Measurements from ENCODE around the gene VGLL4.
"Not testable (repeated sequence)": the region's sequence is repeated elsewhere in the genome, so short reads cannot be mapped to it uniquely, and the experiment has no call there.

VGLL4 gene

GRCh38 chr3:11606090-11606784 is 37.5 kb downstream of the VGLL4 start:
- no peak for DNase-seq (ENCODE audit: low read depth)

GRCh38 chr3:11605398-11605797 is 38.3 kb downstream of the VGLL4 start:
- DNase-seq (ENCODE audit: low read depth), result no peak

DNA sequence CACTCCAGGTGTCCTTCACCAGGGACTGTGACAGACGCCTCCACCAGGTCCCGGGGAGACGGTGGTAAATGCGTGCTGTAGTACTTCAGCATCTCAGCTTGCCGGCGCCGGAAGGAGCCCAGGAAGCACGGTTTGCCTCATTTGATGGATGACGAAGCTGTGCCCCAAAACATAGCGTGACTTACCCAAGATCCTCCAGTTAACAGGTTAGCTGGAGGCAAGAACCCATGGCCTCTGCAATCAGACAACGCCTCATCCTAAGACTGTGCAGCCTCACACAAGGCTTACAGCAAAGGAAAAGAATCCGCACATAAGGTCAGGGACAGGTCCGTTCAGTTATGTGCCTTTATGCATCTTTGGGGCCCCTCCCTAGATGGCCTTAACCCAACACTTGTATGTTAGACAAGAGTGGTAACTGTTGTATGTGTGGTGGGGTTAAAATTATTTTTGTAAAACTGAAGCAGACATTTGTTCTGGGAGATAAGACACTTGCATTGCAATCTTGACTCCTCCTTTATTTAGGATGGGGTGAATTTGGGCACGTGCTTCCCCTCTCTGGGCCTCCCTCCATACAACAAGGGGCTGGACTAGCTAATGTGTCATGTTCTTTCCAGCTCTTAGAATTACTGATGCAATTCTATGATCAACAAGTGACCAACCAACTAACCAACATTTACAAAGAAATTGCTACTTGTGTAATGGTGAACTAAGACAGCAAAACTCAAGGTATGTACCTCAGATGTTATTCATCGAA is 39.4 kb downstream of the VGLL4 start:
- no peak for DNase-seq (ENCODE audit: low read depth)

- DNase-seq (ENCODE audit: low read depth), result no peak
Measured at GRCh38 chr3:11603628-11604027, 40.1 kb downstream of the VGLL4 start.

GRCh38 chr3:11602886-11603527 is 40.7 kb downstream of the VGLL4 start:
- DNase-seq (ENCODE audit: low read depth), result no peak

- DNase-seq (ENCODE audit: low read depth), result no peak
Measured at GRCh38 chr3:11602239-11602840, 41.4 kb downstream of the VGLL4 start.

DNA sequence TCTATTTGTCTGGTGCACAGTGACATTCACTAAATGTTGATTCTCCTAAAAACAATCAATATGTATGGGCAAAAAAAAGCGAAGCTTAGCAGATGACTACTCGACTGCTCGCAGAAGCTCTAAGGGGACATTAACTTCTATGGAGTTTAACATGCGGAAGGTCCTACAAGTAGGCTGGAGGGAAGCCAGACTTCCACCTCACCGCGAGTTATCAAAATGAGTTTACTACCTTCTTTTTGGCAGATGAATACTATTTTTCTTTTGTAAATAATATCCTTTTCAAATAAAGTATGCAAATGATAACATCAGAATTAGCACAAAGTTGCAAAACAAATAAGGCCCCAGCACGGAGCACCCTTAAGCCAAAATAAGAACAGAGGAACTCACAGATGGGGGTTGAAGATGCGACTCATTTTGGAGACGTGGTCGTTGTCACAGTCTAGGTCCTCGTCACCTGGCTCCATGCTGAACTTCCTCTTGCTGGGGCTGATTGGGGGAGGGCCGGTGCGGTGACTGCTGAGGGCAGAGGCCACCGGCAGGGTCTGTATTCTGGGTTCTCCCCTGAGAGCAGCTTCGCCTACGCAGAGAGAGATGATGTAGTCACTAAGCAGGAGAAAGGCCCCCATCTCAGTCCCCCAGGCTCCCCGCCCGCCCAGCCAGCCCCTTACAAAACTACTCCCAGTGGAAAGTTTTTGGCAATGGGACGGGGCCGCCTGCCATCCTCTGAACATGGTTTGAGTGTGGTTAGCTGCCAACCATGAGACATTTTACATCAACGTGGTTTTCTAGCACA is 42.1 kb downstream of the VGLL4 start:
- no peak for DNase-seq (ENCODE audit: low read depth)

GRCh38 chr3:11600501-11601282 is 43.0 kb downstream of the VGLL4 start:
- DNase-seq (ENCODE audit: low read depth), result no peak

DNA sequence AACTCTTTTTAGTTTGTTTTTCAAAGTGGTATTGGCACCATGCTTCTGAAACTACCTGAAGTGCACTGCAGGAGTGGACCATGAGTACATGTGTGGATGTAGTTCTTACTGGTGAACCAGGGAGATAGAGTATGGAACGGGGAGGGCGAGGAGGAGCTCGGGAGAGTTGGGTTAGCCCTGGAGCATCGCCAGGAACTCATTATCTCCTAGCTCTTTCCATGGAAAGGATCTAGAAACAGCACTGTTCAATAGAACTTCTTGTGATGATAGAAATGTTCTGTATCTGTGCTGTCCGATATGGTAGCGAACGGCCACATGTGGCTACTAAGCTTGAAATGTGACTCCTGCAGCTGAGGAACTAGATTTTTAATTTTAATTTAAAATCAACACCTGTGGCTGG is 47.3 kb downstream of the VGLL4 start:
- DNase-seq (ENCODE audit: low read depth), result no peak

GRCh38 chr3:11595024-11595423 is 48.7 kb downstream of the VGLL4 start:
- not testable (repeated sequence) for DNase-seq (ENCODE audit: low read depth)

- DNase-seq (ENCODE audit: low read depth), result no peak
Measured at GRCh38 chr3:11593318-11594034, 50.2 kb downstream of the VGLL4 start.

DNA sequence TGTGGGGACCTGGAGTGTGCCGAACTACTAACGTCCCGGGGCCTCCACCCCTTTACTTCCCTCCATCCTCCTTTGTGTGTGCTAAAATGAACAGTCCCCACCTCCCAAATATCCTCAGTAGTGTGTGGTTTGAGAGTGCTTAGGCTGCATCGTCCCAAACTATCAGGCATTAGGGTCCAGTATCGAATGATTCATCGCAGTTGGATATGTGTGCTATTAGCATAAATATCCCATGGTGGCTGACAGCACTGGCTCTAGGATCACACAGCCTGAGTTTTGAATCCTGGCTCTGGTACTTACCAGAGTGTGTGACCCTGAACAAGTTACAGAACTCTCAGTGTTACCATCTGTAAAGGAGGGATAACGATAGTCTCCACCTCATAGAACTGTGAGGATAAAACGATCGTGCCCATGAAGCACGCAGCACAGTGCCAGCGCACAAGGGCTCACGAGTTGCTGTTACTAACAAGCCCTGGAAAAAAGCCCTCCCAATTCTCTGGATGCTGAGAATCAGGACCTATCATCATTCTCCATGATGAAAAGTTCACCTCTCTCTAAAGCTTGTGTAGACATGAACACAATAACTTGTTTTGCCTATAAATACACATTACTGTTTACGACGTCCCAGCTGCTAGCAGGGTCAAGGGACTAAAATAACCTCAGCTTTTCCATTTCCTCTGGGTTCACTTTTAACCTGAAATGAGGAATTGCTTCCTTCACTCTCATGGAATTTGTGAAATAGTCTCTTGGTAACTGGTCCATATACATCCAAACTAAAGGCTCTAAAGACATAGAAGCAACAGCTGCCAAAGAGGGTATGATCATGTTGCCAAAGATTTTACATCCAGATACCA is 51.0 kb downstream of the VGLL4 start:
- DNase-seq (ENCODE audit: low read depth), result no peak

DNA sequence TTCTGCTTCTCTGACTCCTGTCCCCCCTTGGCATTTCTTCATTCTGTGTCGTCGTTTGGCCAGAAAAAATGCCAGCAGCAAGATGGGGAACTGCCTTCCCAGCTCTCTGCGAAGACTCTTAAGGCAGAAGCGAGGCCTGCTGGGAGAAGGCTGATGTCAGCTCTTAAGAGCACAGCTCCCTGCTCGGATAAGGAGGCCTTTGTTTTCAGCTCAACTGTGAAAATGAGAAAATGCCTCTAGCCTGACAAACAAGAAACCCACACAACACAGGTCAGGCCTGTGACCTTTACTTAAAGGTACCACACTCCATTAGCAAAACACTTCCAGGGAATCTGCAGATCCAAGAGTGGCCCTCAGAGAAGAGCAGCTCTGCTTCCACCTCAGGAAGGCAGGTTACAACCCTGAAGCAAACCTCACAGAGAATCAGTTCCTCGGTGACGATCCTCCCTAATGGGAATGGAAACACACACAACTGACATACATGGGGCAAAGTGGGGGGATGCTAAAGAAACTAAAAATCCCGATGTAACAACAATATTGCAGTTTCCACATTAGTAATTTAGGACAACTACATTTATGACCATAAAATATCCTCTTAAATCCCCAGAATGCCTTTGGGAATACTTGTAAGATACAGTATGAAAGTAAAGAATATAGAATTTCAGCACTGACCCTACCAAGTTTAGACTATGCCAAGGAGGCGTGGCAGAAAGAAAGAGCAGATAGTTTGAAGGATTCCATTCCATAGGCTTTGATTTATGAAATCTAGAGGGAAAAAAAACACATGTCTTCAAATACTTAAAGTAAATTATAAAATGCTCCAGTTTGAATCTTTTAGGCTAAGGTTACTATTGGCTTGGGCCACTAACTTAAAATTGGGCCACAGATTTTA is 52.1 kb downstream of the VGLL4 start:
- DNase-seq (ENCODE audit: low read depth), result no peak

DNA sequence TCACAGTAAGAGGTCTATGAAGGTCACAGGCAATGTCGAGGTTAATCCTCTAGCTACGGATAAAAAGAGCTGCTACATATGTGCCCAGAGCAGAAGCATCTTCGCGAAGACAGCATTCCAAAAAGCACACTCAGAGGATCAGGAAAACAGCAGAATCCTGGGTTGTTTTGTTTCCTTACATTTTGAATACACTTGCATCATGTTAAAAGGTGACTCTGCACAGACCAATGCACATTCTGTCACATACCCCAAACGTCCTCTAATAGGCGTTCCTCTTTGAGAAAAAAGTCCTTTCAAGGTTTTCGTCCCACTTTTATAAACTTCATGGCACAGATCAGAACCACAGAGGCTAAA is 52.7 kb downstream of the VGLL4 start:
- no peak for DNase-seq (ENCODE audit: low read depth)

GRCh38 chr3:11589706-11590105 is 54.0 kb downstream of the VGLL4 start:
- DNase-seq (ENCODE audit: low read depth), result no peak

- DNase-seq (ENCODE audit: low read depth), result no peak
Measured at GRCh38 chr3:11588755-11589154, 55.0 kb downstream of the VGLL4 start.

GRCh38 chr3:11588338-11588737 is 55.4 kb downstream of the VGLL4 start:
- DNase-seq (ENCODE audit: low read depth), result no peak

DNA sequence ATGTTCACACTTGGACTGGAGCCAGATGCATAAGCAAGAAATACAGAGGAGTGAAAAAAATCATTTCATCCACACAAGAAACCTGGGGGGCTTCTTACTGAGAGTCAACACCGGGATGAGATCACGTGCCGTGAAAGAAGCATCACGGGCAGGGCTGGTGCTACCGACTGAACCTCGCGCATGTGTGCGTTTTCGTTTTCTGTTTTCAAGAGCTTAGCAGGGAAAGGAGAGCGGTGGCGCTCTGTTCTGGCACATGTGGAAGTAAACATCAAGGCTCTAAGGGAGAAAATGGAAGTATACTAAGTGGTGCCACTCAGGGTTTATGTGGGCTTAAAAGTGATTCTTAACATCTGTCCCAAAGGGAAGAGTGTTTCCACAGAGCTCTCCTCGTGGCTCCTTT is 55.9 kb downstream of the VGLL4 start:
- DNase-seq (ENCODE audit: low read depth), result no peak

DNA sequence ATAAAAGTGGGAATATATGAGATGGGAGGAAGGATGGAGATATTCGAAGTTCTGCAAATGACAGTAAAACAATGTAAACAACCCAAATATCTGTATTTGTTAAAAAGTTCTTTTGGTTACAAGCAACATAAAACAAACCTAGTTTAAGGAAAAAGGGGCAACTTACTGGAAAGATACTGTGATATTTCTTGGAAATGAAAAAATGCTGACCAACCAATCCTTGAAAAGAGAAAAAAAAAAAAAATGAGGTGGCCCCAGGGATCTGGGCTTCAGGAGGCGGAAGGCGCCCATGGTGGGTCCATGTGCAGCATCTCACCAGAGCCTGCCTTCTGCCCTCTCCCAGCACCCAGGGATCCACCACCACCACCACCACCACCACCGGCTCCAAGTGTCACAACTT is 59.1 kb downstream of the VGLL4 start:
- no peak for DNase-seq (ENCODE audit: low read depth)

Measured in activated T-cell treated with anti-CD3 and anti-CD28 coated beads for 1 hour (primary cell).